Sigmoid colon (tissue), 7 donors: ENCODE measurements around the gene BAD. TPM values are rescaled to one million over a fixed set of nuclear protein-coding genes. Genes with fewer than 3 reads are reported as not detected.

ENCODE experiments used
- DNase-seq: peaks from one replicate; pipeline ENCODE4 v3.0.0-alpha.2; 2019
- H3K27ac ChIP-seq, 4 donors: fragments of 200-600 bp; sonication (generic); one replicate each; pipeline ENCODE4 v1.5.1; 2016 to 2019; ENCODE audit warnings: mild to moderate bottlenecking in 1 of 4
- H3K27me3 ChIP-seq, 3 donors: fragments of 200-600 bp; sonication (generic); one replicate each; pipeline ENCODE4 v1.5.1; 2019; ENCODE audit warnings: mild to moderate bottlenecking in 1 of 3
- H3K36me3 ChIP-seq, 4 donors: fragments of 200-600 bp; sonication (generic); one replicate each; pipeline ENCODE4 v1.5.1; 2016 to 2019
- H3K4me1 ChIP-seq, 4 donors: fragments of 200-600 bp; sonication (generic); one replicate each; pipeline ENCODE4 v1.5.1; 2017 to 2019
- H3K4me3 ChIP-seq, 4 donors: fragments of 200-600 bp; sonication (generic); one replicate each; pipeline ENCODE4 v1.5.1; 2017 to 2019; ENCODE audit warnings: mild to moderate bottlenecking in 2 of 4, moderate library complexity in 1 of 4
- H3K9me3 ChIP-seq, 4 donors: fragments of 200-600 bp in 3 of 4; sonication (generic) in 3 of 4; one replicate each; pipeline versions ENCODE4 v1.5.1 to v1.6.1; 2013 to 2019
- CTCF ChIP-seq, 4 experiments: fragments of 450-650 bp in 3 of 4; fragments of 200-600 bp in 1 of 4; IDR thresholded peaks; one replicate each; pipeline ENCODE4 v1.5.1; 2016 to 2019; ENCODE audit warnings: antibody characterized with exemption in 4 of 4, mild to moderate bottlenecking in 3 of 4, moderate library complexity in 2 of 4
- EP300 ChIP-seq, 4 donors: sonication (generic); formaldehyde crosslinking; IDR thresholded peaks; one replicate each; pipeline ENCODE4 v1.6.1; 2017; ENCODE audit warnings: antibody characterized with exemption in 4 of 4
- POLR2A ChIP-seq, 2 donors: fragments of 450-650 bp; IDR thresholded peaks; one replicate each; pipeline ENCODE4 v1.6.1; 2016; ENCODE audit warnings: antibody characterized with exemption in 2 of 2, mild to moderate bottlenecking in 2 of 2, moderate library complexity in 2 of 2
- POLR2AphosphoS5 ChIP-seq, 4 donors: sonication (generic); formaldehyde crosslinking; IDR thresholded peaks; one replicate each; pipeline ENCODE4 v1.6.1; 2017; ENCODE audit warnings: antibody characterized with exemption in 4 of 4
- WGBS, 2 donors: extraction: QIAGEN DNeasy Blood & Tissue Kit; methylation state at CpG; one replicate each; pipeline ENCODE4 v1.1.7; 2013; 5-methylcytosine and 5-hydroxymethylcytosine counted together
- intact Hi-C: fragments of 100-400 bp; cut with DNase I; formaldehyde crosslinking; loops from one replicate; pipeline ENCODE4 v1.15.1; 2023
- polyA plus RNA-seq, 3 donors: library from polyadenylated mRNA; stranded (reverse); fragments of 200-250 nt; gene quantifications; one replicate each; pipeline ENCODE4 v1.2.3, GENCODE V29; 2013
- total RNA-seq, 4 donors: library from RNA; depleted of rRNA; stranded (reverse); fragments of >200 nt; gene quantifications; one replicate each; pipeline ENCODE4 v1.1.0, GENCODE V29; 2016
- donor health status: healthy with polysubstance abuse.
- donor health status: Bipolar disorder and iron deficiency.
- donor health status: healthy.

Gene BAD
- total and polyA plus RNA-seq, 7 donors: 95.3 to 264 (median 127) TPM

GRCh38 chr11:64245401-64245796, 39.1 kb downstream of the BAD start:
- Histone ChIP-seq H3K36me3 (peaks cover 0 to 9% (median 4%) of the 10 kb centered on the region in 4 donors), H3K27me3 (no peaks in the 10 kb centered on the region), H3K4me1 (peaks cover 0 to 62% (median 38%) of the 10 kb centered on the region in 4 donors), H3K27ac (peak overlapping the region; percentile 83 to 96 (median 90)), H3K4me3 (peak overlapping the region; percentile 53 to 64 (median 56)), H3K9me3 (no peaks in the 10 kb centered on the region)
- TF ChIP-seq POLR2AphosphoS5 (IDR thresholded peaks at IDR 0.05): no peak
- TF ChIP-seq EP300 (IDR thresholded peaks at IDR 0.05): no peak
- no peak for TF ChIP-seq POLR2A (IDR thresholded peaks at IDR 0.05)
- no peak for TF ChIP-seq CTCF (IDR thresholded peaks at IDR 0.05)
- intact Hi-C loops: loop anchor here (5.0 kb wide), 1 partner anchor 57 kb away; the partner anchor contains the start of gene CATSPERZ
- peak; percentile 84 for DNase-seq
- 1 to 2% methylated on average over 6 of the region's 6 CpGs for WGBS, 2 donors

GRCh38 chr11:64244966-64245365, 39.5 kb downstream of the BAD start:
- DNase-seq: no peak
- peak overlapping the region; percentile 53 to 64 (median 56) for H3K4me3 ChIP-seq
- TF ChIP-seq CTCF (IDR thresholded peaks at IDR 0.05) (no peak), EP300 (IDR thresholded peaks at IDR 0.05) (no peak), POLR2AphosphoS5 (IDR thresholded peaks at IDR 0.05) (no peak), POLR2A (IDR thresholded peaks at IDR 0.05) (no peak)

GRCh38 chr11:64244107-64244506, 40.4 kb downstream of the BAD start:
- Histone ChIP-seq H3K36me3 (peaks cover 0 to 13% (median 4%) of the 10 kb centered on the region in 4 donors), H3K9me3 (no peaks in the 10 kb centered on the region), H3K4me3 (no peak overlapping the region), H3K4me1 (peaks cover 0 to 67% (median 44%) of the 10 kb centered on the region in 4 donors), H3K27ac (peak overlapping the region in 1 of 4 donors; percentile 96), H3K27me3 (no peaks in the 10 kb centered on the region)
- intact Hi-C loops: no loop called here
- DNase-seq: no peak
- 48 to 65% methylated on average over 5 of the region's 5 CpGs for WGBS, 2 donors
- TF ChIP-seq POLR2A (IDR thresholded peaks at IDR 0.05) (no peak), EP300 (IDR thresholded peaks at IDR 0.05) (no peak), POLR2AphosphoS5 (IDR thresholded peaks at IDR 0.05) (no peak)

More at GRCh38 chr11:64244966-64245365, 39.5 kb downstream of the BAD start:
- peaks cover 0 to 63% (median 42%) of the 10 kb centered on the region in 4 donors for H3K4me1 ChIP-seq
- intact Hi-C loops: loop anchor here (5.0 kb wide), 1 partner anchor 57 kb away; the partner anchor contains the start of gene CATSPERZ
- H3K36me3 ChIP-seq: peaks cover 0 to 9% (median 4%) of the 10 kb centered on the region in 4 donors
- H3K27ac ChIP-seq: peak overlapping the region; percentile 83 to 96 (median 90)
- H3K9me3 ChIP-seq: no peaks in the 10 kb centered on the region
- H3K27me3 ChIP-seq: no peaks in the 10 kb centered on the region
- WGBS, 2 donors: 15 to 50% methylated on average over 6 of the region's 6 CpGs

- TF ChIP-seq POLR2AphosphoS5 (IDR thresholded peaks at IDR 0.05) (no peak), POLR2A (IDR thresholded peaks at IDR 0.05) (no peak), EP300 (IDR thresholded peaks at IDR 0.05) (no peak), CTCF (IDR thresholded peaks at IDR 0.05) (no peak)
- H3K9me3 ChIP-seq: no peaks in the 10 kb centered on the region
- WGBS, 2 donors: 70 to 85% methylated on average over 8 of the region's 8 CpGs
- no peaks in the 10 kb centered on the region for H3K27me3 ChIP-seq
- peak overlapping the region in 3 of 4 donors; percentile 93 to 99 (median 96) for H3K27ac ChIP-seq
- H3K4me1 ChIP-seq: peaks cover 0 to 67% (median 44%) of the 10 kb centered on the region in 4 donors
- H3K4me3 ChIP-seq: no peak overlapping the region
- intact Hi-C loops: no loop called here
- no peak for DNase-seq
- peaks cover 0 to 21% (median 4%) of the 10 kb centered on the region in 4 donors for H3K36me3 ChIP-seq
Observed at GRCh38 chr11:64243236-64243854, 41.1 kb downstream of the BAD start.
